GM12892 (cell line): ENCODE data around the gene KCNIP1.

Source experiments
- POLR2A ChIP-seq: IDR thresholded peaks from 2 replicates; pipeline ENCODE4 v1.6.1; 2011; ENCODE audit warnings: low read depth, low read length, control low read depth
- TAF1 ChIP-seq: IDR thresholded peaks from 2 replicates; pipeline ENCODE4 v1.6.1; 2011; ENCODE audit warnings: low read depth, mild to moderate bottlenecking, control low read depth, low read length, borderline replicate concordance

DNA sequence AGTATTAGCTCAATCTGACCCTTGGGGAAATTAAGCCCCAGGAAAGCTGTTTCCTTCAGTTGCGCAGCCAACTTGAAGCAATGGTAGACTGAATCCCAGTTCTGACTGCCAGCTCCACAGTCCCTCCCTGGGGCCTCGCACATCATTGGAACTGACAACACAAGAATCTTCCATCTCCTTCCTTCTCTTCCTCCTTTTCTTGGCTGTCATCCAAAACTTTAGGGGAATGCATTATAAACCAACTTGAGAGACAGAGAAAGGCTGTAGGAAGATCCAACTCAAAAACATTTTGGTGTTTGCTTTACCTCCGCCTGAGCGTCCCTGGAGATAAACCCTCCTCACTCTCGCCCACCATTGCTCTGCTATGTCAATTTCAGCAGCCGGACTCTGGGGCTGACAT, 16.6 kb downstream of the KCNIP1 start:
- TF ChIP-seq POLR2A: no peak
- TF ChIP-seq TAF1: no peak
